NT2/D1 (cell line): ENCODE data around the gene CDC14A.
"Not testable (repeated sequence)": the region's sequence is repeated elsewhere in the genome, so short reads cannot be mapped to it uniquely, and the experiment has no call there.

Experiments used
- YY1 ChIP-seq: IDR thresholded peaks from 2 replicates; pipeline ENCODE4 v1.6.1; 2011; ENCODE audit not compliant: insufficient read length, insufficient read depth
- ZNF274 ChIP-seq: IDR thresholded peaks from 2 replicates; pipeline ENCODE4 v1.6.1; 2011; ENCODE audit warnings: mild to moderate bottlenecking, low read depth, low read length

DNA sequence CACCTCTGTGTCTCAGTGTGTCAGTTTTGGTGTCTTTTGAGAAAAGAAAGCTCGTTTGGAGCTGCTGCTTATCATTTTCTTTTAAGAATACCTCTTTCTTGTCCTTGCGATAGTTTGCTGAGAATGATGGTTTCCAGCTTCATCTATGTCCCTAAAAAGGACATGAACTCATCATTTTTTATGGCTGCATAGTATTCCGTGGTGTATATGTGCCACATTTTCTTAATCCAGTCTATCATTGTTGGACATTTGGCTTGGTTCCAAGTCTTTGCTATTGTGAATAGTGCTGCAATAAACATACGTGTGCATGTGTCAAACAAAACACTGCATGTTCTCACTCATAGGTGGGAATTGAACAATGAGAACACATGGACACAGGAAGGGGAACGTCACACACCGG is 12.6 kb upstream of the CDC14A start:
- not testable (repeated sequence) for TF ChIP-seq YY1, ZNF274
